ENCODE results near the gene RPSA. TPM values are rescaled to one million over a fixed set of nuclear protein-coding genes. Genes with fewer than 3 reads are reported as not detected.

RPSA gene
- total and polyA plus RNA-seq, 9 of the 15 experiments (the other 6 are each of a cell fraction or from before 2014, with no cell fraction given): 2,290 to 4,272 (median 2,730) TPM

- Histone ChIP-seq H2AFZ (ENCODE audit: low read depth, low read length) (no peak overlapping the region), H3K36me3 (ENCODE audit: control insufficient read depth, insufficient read depth, low read length) (peaks cover 50% of the 10 kb centered on the region), H3K27me3 (ENCODE audit: control insufficient read depth in 2 of 2, insufficient read depth in 2 of 2, low read length in 2 of 2) (no peaks in the 10 kb centered on the region), H4K20me1 (replicated peaks; ENCODE audit: control insufficient read depth, insufficient read depth, low read length) (no peaks in the 10 kb centered on the region), H3K79me2 (ENCODE audit: control insufficient read depth, insufficient read depth, low read length) (no peaks in the 10 kb centered on the region), H3K9me1 (ENCODE audit: control insufficient read depth, insufficient read depth, low read length) (no peaks in the 10 kb centered on the region), H3K27ac (ENCODE audit: extremely low read depth, low read depth, low read length) (no peak overlapping the region), H3K4me2 (ENCODE audit: insufficient read depth, low read length) (no peak overlapping the region), H3K4me1 (replicated peaks in 1 of 2; ENCODE audit: control insufficient read depth in 2 of 2, insufficient read depth in 2 of 2, low read length in 2 of 2) (no peaks in the 10 kb centered on the region), H3K9ac (ENCODE audit: insufficient read depth in 1 of 2, low read depth in 2 of 2, low read length in 2 of 2) (no peak overlapping the region), H3K4me3 (no peak overlapping the region), H3K9me3 (replicated peaks; ENCODE audit: control insufficient read depth, insufficient read depth, low read depth, low read length) (no peaks in the 10 kb centered on the region)
- BruUV-seq (replicated peaks): no TSS peak
- intact Hi-C loops (cut with micrococcal nuclease) (no loop called here), in situ Hi-C loops (cut with MboI) (no loop called here)
- DNase-seq (ENCODE audit: extremely low read depth in 1 of 4, low spot score in 3 of 4) (peak in 1 of 4 experiments; percentile 32), ATAC-seq (peak; percentile 72), FAIRE-seq (no peak)
- POLR2A ChIA-PET: interaction anchor here (1.6 to 6.7 kb wide), 4 partner anchors 8 to 15 kb away, joined by 5 to 45 read pairs (median 20); partner anchors contain the start of gene RPSA
- WGBS (ENCODE audit: insufficient coverage, low coverage, missing lambda C conversion rate): 91% methylated on average over 4 of the region's 4 CpGs
- CTCF ChIA-PET (ENCODE audit: low intra/inter-chr PET ratio): no interaction called here
- no peak for TF ChIP-seq MCM7 (IDR thresholded peaks at IDR 0.05)
- no peak for TF ChIP-seq HBP1 (CRISPR knock-in tag; IDR thresholded peaks at IDR 0.05)
- TF ChIP-seq FOXM1 (IDR thresholded peaks at IDR 0.05; ENCODE audit: low read depth): no peak
- TF ChIP-seq FOXM1 (CRISPR knock-in tag; IDR thresholded peaks at IDR 0.05; ENCODE audit: low read depth): no peak
- TF ChIP-seq POLR2AphosphoS5 (IDR thresholded peaks at IDR 0.05; ENCODE audit: control insufficient read depth, insufficient read depth, low read depth, low read length): no peak
- TF ChIP-seq NFIC (IDR thresholded peaks at IDR 0.05): no peak
- no peak for TF ChIP-seq SREBF1 (IDR thresholded peaks at IDR 0.05; ENCODE audit: borderline replicate concordance, low read depth, low read length)
- no peak for TF ChIP-seq HNRNPH1 (optimal IDR thresholded peaks at IDR 0.05; ENCODE audit: low read depth, low read length)
- TF ChIP-seq ZNF764 (CRISPR knock-in tag; IDR thresholded peaks at IDR 0.05; ENCODE audit: low read depth): no peak
- TF ChIP-seq MAFK (IDR thresholded peaks at IDR 0.05; ENCODE audit: low read length): 0 out of 2 replicates have a peak, but pooled peaks have one; percentile 26
- TF ChIP-seq BRCA1 (IDR thresholded peaks at IDR 0.05): no peak
- no peak for TF ChIP-seq BRCA1 (CRISPR knock-in tag; IDR thresholded peaks at IDR 0.05)
- TF ChIP-seq ZNF316 (IDR thresholded peaks at IDR 0.05): peak; percentile 44; the same call in 1 of the 2 replicates
- no peak for TF ChIP-seq ELK3 (CRISPR knock-in tag; IDR thresholded peaks at IDR 0.05)
- TF ChIP-seq SMARCA5 (IDR thresholded peaks at IDR 0.05): no peak
- TF ChIP-seq RAD21 (CRISPR knock-in tag; conservative IDR thresholded peaks at IDR 0.05 in 1 of 2, IDR thresholded peaks at IDR 0.05 in 1 of 2): peak in 1 of 2 experiments; percentile 53; a peak in 2 of 4 replicates
- TF ChIP-seq CTCF (IDR thresholded peaks at IDR 0.05 in 2 of 3, conservative IDR thresholded peaks at IDR 0.05 in 1 of 3; ENCODE audit: insufficient read depth in 2 of 3, low read depth in 1 of 3, low read length in 3 of 3): peak; percentile 19 to 40 (median 22); a peak in 2 of 6 replicates
- TF ChIP-seq YBX1 (IDR thresholded peaks at IDR 0.05): no peak
Measured at GRCh38 chr3:39398700-39399099, 7.8 kb upstream of the RPSA start.
